HepG2 (cell line): ENCODE results near the gene VEZF1. TPM values are rescaled to one million over a fixed set of nuclear protein-coding genes. Genes with fewer than 3 reads are reported as not detected.
A peak's percentile ranks its signal among the peaks of the same experiment; 100 is the strongest.

Experiments used
- CREBL2 ChIP-seq: sonication (generic); formaldehyde crosslinking; IDR thresholded peaks from 2 replicates; pipeline ENCODE4 v1.8.1; 2023; ENCODE audit warnings: missing genetic modification reagents, mild to moderate bottlenecking, borderline replicate concordance
- ETV5 ChIP-seq: IDR thresholded peaks from 2 replicates; pipeline ENCODE4 v1.6.1; 2018; ENCODE audit warnings: missing biosample characterization, missing genetic modification reagents, inconsistent platforms, borderline replicate concordance
- FOSL2 ChIP-seq: sonication (generic); formaldehyde crosslinking; IDR thresholded peaks from 2 replicates; pipeline ENCODE4 v1.4.0; 2020; ENCODE audit warnings: missing genetic modification reagents
- GPN1 ChIP-seq: sonication (generic); formaldehyde crosslinking; IDR thresholded peaks from 2 replicates; pipeline ENCODE4 v1.5.1; 2020; ENCODE audit warnings: missing genetic modification reagents, borderline replicate concordance
- HMG20A ChIP-seq: IDR thresholded peaks from 2 replicates; pipeline ENCODE4 v1.6.1; 2016; ENCODE audit warnings: borderline replicate concordance
- HMGXB4 ChIP-seq, 2 experiments: sonication (generic) in 1 of 2; formaldehyde crosslinking in 1 of 2; IDR thresholded peaks; 2 replicates each; pipeline versions ENCODE4 v1.4.0 to v1.6.1; 2018 to 2020; ENCODE audit warnings: missing genetic modification reagents in 2 of 2, borderline replicate concordance in 1 of 2, low read depth in 1 of 2, mild to moderate bottlenecking in 1 of 2, missing biosample characterization in 1 of 2
- HOXA3 ChIP-seq: sonication (generic); formaldehyde crosslinking; IDR thresholded peaks from 2 replicates; pipeline ENCODE4 v1.5.0; 2020; ENCODE audit warnings: missing genetic modification reagents
- JDP2 ChIP-seq: sonication (generic); formaldehyde crosslinking; IDR thresholded peaks from 2 replicates; pipeline ENCODE4 v1.8.1; 2022; ENCODE audit warnings: missing genetic modification reagents, borderline replicate concordance
- MLLT10 ChIP-seq: sonication (generic); formaldehyde crosslinking; IDR thresholded peaks from 2 replicates; pipeline ENCODE4 v1.4.0; 2020; ENCODE audit warnings: missing genetic modification reagents
- MTA3 ChIP-seq: sonication (generic); formaldehyde crosslinking; IDR thresholded peaks from 2 replicates; pipeline ENCODE4 v1.4.0; 2020; ENCODE audit warnings: missing genetic modification reagents
- NONO ChIP-seq, 2 experiments: fragments of 450-650 bp in 1 of 2; sonication (generic) in 1 of 2; formaldehyde crosslinking in 1 of 2; IDR thresholded peaks in 1 of 2; conservative IDR thresholded peaks in 1 of 2; 2 replicates each; pipeline versions ENCODE4 v1.6.1 to v1.8.0; 2017 to 2022; ENCODE audit warnings: mild to moderate bottlenecking in 1 of 2, missing genetic modification reagents in 1 of 2, moderate library complexity in 1 of 2
- SMAD9 ChIP-seq: sonication (generic); formaldehyde crosslinking; IDR thresholded peaks from 2 replicates; pipeline ENCODE4 v1.5.1; 2020; ENCODE audit warnings: mild to moderate bottlenecking, missing genetic modification reagents
- STAG1 ChIP-seq: sonication (generic); formaldehyde crosslinking; IDR thresholded peaks from 2 replicates; pipeline ENCODE4 v1.4.0; 2020; ENCODE audit warnings: missing genetic modification reagents
- SUZ12 ChIP-seq: fragments of 150-350 bp; IDR thresholded peaks from 2 replicates; pipeline ENCODE4 v1.6.1; 2014; ENCODE audit warnings: low read depth, low read length
- ZFP36L1 ChIP-seq: sonication (generic); formaldehyde crosslinking; IDR thresholded peaks from 2 replicates; pipeline ENCODE4 v1.8.0; 2022; ENCODE audit warnings: mild to moderate bottlenecking, missing genetic modification reagents, moderate library complexity
- ZFY ChIP-seq: sonication (generic); formaldehyde crosslinking; IDR thresholded peaks from 2 replicates; pipeline ENCODE4 v1.4.0; 2020; ENCODE audit warnings: missing genetic modification reagents
- ZKSCAN1 ChIP-seq: fragments of 150-350 bp; IDR thresholded peaks from 2 replicates; pipeline ENCODE4 v1.6.1; 2014; ENCODE audit warnings: low read length
- ZMYM2 ChIP-seq: sonication (generic); formaldehyde crosslinking; IDR thresholded peaks from 2 replicates; pipeline ENCODE4 v1.8.0; 2022; ENCODE audit warnings: mild to moderate bottlenecking, missing genetic modification reagents
- ZNF12 ChIP-seq: sonication (generic); formaldehyde crosslinking; IDR thresholded peaks from 2 replicates; pipeline ENCODE4 v1.5.0; 2020; ENCODE audit warnings: missing genetic modification reagents
- ZNF687 ChIP-seq: sonication (generic); formaldehyde crosslinking; IDR thresholded peaks from 2 replicates; pipeline ENCODE4 v1.5.1; 2020; ENCODE audit warnings: mild to moderate bottlenecking, missing genetic modification reagents, moderate library complexity
- ZNF746 ChIP-seq: sonication (generic); formaldehyde crosslinking; IDR thresholded peaks from 2 replicates; pipeline ENCODE4 v1.8.0; 2022; ENCODE audit warnings: mild to moderate bottlenecking, missing genetic modification reagents
- ZSCAN29 ChIP-seq: sonication (generic); formaldehyde crosslinking; conservative IDR thresholded peaks from 2 replicates; pipeline ENCODE4 v1.4.0; 2020; ENCODE audit warnings: mild to moderate bottlenecking, missing genetic modification reagents
- polyA plus RNA-seq, 8 experiments: library from polyadenylated mRNA; depleted of rRNA in 3 of 8; stranded (reverse) in 7 of 8; unstranded in 1 of 8; fragments of >200 nt; fragmentation: Illumina TruSeq in 4 of 8; extraction: Trizol in 4 of 8; gene quantifications; 2 replicates each; pipeline versions ENCODE4 v1.2.1 to v1.2.3, GENCODE V29; 2011 to 2016; ENCODE audit warnings: low read depth in 4 of 8, missing spikeins in 1 of 8, mixed read lengths in 1 of 8; ENCODE audit not compliant: insufficient read depth in 1 of 8
- total RNA-seq, 5 experiments: library from RNA; depleted of rRNA; stranded (reverse); fragments of >200 nt; fragmentation: Illumina TruSeq; extraction: Trizol; gene quantifications; 2 replicates each; pipeline ENCODE4 v1.2.3, GENCODE V29; 2016; ENCODE audit warnings: low read depth in 1 of 5
- TF ChIP-seq, protein P1 (sequence below): sonication (generic); formaldehyde crosslinking; IDR thresholded peaks from 2 replicates; pipeline ENCODE4 v1.5.0; 2020; ENCODE audit warnings: missing genetic modification reagents

The VEZF1 gene
- total and polyA plus RNA-seq, 2 of the 13 experiments (the other 11 are each of a cell fraction or from before 2014, with no cell fraction given) = 45.9 to 49.7 TPM

DNA sequence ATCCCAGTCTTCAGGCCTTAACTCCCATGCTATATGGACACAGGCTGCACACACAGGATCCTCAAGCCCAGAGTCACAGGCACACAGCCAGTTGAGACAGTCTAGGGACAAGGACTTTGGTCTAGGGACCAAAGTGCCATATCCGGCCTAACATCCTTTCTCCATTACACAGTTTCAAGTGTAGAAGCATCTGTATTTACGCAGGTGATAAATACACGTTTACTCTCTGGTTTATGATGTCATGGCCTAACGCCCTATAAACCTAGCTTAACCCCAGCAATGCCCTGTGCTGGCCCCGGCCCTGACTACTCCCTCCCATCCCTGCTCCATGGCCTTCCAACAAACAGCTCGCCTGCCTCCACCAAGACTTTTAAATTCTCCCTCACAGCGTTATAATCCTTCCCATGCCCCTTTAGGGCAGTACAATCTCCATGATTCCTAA lies 50.0 kb downstream of the VEZF1 start (continued):
- TF ChIP-seq ZNF687 (CRISPR knock-in tag) (no peak; the same call in 1 of the 2 replicates), MLLT10 (CRISPR knock-in tag) (no peak), NONO (IDR thresholded peaks at IDR 0.05) (no peak), NONO (CRISPR knock-in tag; conservative IDR thresholded peaks at IDR 0.05) (no peak), ZMYM2 (CRISPR knock-in tag) (peak; percentile 93), CREBL2 (no peak), SMAD9 (CRISPR knock-in tag) (no peak), ZSCAN29 (no peak), ZFY (no peak; the same call in 1 of the 2 replicates), FOSL2 (CRISPR knock-in tag) (peak; percentile 24; the same call in 1 of the 2 replicates), MTA3 (CRISPR knock-in tag) (no peak), ZNF12 (peak; percentile 56; the same call in 1 of the 2 replicates), GPN1 (CRISPR knock-in tag) (no peak), STAG1 (no peak), HMGXB4 (CRISPR knock-in tag; IDR thresholded peaks at IDR 0.05; ENCODE audit: borderline replicate concordance in 1 of 2, low read depth in 1 of 2) (0 out of 4 replicates have a peak, but pooled peaks of 1 of the 2 experiments have one; percentile 43), ZFP36L1 (no peak), HOXA3 (CRISPR knock-in tag) (peak; percentile 97), SUZ12 (no peak), JDP2 (no peak), ZNF746 (CRISPR knock-in tag) (no peak), ZKSCAN1 (no peak), HMG20A (CRISPR knock-in tag) (peak; percentile 83; the same call in 1 of the 2 replicates), ETV5 (peak; percentile 98)
- TF ChIP-seq, protein P1, sequence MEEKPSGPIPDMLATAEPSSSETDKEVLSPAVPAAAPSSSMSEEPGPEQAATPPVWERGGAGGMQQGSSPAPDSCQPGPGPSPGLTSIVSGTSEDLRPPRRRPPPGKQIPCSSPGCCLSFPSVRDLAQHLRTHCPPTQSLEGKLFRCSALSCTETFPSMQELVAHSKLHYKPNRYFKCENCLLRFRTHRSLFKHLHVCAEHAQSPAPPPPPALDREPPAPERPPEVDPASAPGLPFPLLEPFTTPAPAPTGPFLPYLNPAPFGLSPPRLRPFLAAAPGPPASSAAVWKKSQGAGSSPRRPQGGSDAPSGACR (CRISPR knock-in tag) = no peak
